SJCRH30 (cell line): Measurements from ENCODE around the gene SMIM45.
A peak's percentile ranks its signal among the peaks of the same experiment; 100 is the strongest.

ENCODE experiments used
- DNase-seq, 2 experiments: peaks; one replicate each; pipeline ENCODE4 v3.0.0-alpha.2; 2015 to 2020
- H3K27ac ChIP-seq: fragments of 250-450 bp; sonication (Bioruptor Pico); 2 replicates; pipeline ENCODE4 v1.5.1; 2020; ENCODE audit warnings: mild to moderate bottlenecking, moderate library complexity
- H3K27me3 ChIP-seq: fragments of 250-450 bp; sonication (Bioruptor Pico); 2 replicates; pipeline ENCODE4 v1.5.1; 2020; ENCODE audit warnings: mild to moderate bottlenecking, moderate library complexity
- H3K36me3 ChIP-seq: fragments of 250-450 bp; sonication (Bioruptor Pico); 2 replicates; pipeline ENCODE4 v1.5.1; 2020; ENCODE audit warnings: mild to moderate bottlenecking, moderate library complexity
- H3K4me1 ChIP-seq: fragments of 250-450 bp; sonication (Bioruptor Pico); 2 replicates; pipeline ENCODE4 v1.5.1; 2020; ENCODE audit warnings: mild to moderate bottlenecking, moderate library complexity
- H3K4me3 ChIP-seq: fragments of 250-450 bp; sonication (Bioruptor Pico); 2 replicates; pipeline ENCODE4 v1.5.1; 2020; ENCODE audit warnings: mild to moderate bottlenecking, moderate library complexity
- H3K9me3 ChIP-seq: fragments of 250-450 bp; sonication (Bioruptor Pico); replicated peaks from 2 replicates; pipeline ENCODE4 v1.5.1; 2020; ENCODE audit warnings: mild to moderate bottlenecking, moderate library complexity

Gene SMIM45

DNA sequence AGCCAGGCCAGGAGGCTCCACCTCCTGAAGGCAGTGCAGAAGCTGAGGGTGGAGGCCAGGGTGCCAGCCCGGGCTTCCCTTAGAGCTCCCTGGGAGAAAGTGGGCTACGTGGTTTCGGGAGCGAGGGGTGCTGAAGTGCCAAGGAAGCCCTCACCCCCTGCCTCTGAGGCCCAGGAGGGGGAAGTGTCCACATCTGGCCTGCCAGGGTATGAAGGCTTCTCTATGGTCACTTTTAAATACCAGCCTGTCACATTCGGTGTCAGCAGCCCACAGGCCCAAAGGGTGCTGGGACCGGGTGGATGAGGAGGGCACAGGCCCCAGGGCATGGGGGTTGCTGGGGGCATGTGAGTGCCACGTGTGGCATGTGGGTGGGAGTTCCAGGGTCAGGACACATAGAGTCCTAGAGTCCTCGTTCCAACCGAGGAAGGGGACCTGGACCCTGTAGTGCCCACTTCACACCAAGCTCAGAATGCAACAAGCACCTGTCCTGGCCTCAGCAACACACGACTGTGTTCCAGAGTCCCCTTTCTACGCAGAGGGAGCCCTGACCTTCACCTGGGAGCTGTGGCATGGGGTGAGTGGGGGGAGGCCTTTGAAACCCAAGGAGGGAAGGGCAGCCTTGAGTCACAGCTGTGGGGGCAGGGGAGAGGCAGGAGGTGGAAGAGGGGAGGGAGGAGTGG, 38.8 kb upstream of the SMIM45 start:
- Histone ChIP-seq H3K4me1 (0 out of 2 replicates have a peak, but pooled peaks cover 5% of the 10 kb centered on the region), H3K9me3 (no peaks in the 10 kb centered on the region), H3K27me3 (peaks cover 5% of the 10 kb centered on the region; the same call in 1 of the 2 replicates), H3K4me3 (no peak overlapping the region), H3K27ac (no peak overlapping the region), H3K36me3 (no peaks in the 10 kb centered on the region)
- DNase-seq: no peak

DNA sequence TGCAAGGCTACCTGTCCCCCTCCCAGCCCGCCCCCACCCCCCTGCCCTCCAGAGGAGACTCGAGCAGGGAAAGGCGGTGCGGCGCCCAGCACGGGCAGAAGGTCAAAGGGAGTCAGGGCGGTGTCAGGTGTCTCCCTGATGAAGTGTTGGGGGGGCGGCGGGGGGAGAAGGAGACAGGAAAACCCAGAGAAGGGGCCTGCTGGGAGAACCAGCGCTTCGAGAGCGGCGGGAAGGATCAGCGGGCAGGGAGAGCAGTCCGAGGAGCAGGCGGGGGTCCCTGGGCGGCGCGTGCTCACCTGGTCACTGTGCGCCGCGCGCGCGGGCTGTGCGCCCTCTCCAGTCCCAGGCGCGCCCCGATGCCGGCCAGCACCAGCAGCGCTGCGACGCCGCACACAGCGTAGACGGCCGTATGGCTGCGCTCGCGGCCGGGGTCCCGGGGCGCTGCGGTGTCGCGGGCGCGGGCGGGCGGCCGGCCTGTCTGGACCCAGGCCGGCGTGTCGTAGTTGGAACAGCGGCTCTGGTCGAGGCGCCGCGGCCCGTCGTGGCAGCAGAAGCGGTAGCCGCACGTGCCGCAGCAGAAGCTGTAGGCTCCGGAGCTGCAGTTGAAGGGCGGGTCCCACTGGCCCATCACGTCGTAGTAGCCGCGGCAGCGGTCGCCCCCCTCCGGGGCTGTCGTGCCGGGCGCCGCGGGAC, 38.0 kb upstream of the SMIM45 start:
- H3K27me3 ChIP-seq: peaks cover 5% of the 10 kb centered on the region; the same call in 1 of the 2 replicates
- H3K9me3 ChIP-seq: no peaks in the 10 kb centered on the region
- no peaks in the 10 kb centered on the region for H3K36me3 ChIP-seq
- H3K27ac ChIP-seq: no peak overlapping the region
- H3K4me3 ChIP-seq: no peak overlapping the region
- 0 out of 2 replicates have a peak, but pooled peaks cover 8% of the 10 kb centered on the region for H3K4me1 ChIP-seq
- DNase-seq: no peak

DNA sequence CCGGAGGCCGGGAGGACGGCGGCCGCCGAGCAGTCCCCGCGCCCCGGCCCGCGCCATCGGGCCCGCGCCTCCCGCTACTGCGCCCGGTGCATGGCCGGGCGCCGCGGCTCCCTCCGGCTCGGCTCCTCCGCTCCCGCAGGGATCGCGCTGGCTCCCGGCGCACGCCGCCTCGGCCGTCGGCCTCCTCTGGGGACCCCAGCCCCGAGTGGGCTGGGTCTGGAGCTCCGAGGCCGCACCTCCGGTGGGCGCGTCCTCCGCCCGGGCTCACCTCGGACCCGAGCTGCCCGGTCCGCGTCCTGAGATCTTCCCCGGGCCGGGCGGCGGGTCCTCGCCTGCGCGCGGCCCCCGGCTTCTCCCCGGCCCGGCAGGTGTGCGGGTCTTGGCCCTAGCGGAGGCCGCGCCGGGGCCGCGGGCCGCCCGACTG, 37.3 kb upstream of the SMIM45 start:
- Histone ChIP-seq H3K9me3 (no peaks in the 10 kb centered on the region), H3K36me3 (no peaks in the 10 kb centered on the region), H3K27ac (no peak overlapping the region), H3K4me3 (no peak overlapping the region), H3K27me3 (peaks cover 5% of the 10 kb centered on the region; the same call in 1 of the 2 replicates), H3K4me1 (0 out of 2 replicates have a peak, but pooled peaks cover 8% of the 10 kb centered on the region)
- DNase-seq: no peak

DNA sequence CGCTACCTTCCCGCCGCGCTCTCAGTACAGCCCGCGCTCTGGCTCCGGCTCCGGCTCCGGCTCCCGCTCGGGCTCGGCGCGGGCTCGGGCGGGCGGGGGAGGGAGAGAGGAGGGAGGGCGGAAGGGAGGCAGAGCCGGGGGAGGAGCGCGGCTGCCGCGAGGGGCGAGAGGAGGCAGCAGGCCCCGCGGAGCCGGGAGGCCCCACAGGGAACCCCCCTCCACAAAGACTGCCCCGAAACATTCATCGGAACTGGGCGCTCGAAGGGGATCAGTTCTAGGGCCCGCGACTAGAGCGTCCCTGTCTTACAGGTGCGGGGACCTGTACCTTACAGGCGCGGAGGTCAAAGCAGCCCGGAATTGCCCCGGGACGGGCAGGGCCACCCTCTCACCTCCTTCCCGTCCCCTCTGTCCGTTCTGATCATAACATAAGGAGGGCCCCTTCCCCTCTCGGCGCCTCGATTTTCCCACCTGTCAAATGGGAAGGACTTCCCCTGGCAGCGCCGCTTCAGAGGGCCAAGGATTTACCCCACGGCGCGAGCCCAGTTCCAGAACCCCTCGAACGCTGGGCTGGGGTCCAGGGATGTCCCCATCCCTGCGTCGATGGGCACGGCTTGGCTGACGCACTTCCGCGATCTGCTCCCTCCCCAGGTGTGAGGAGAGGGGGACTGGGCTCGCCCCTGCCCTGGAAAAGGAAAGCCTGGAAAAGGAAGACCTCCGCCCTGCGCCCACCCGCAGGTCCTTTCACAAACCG, 36.7 kb upstream of the SMIM45 start, which contains the start of gene SHISA8:
Gene SHISA8, minus strand, starts transcription at position 40 of the 751 bp plus-strand sequence. CDS start 407 bp downstream, outside the sequence.
- no peak for DNase-seq
- no peaks in the 10 kb centered on the region for H3K36me3 ChIP-seq
- no peak within 1 kb of the TSS for H3K4me3 ChIP-seq
- H3K9me3 ChIP-seq: no peaks in the 10 kb centered on the region
- H3K27me3 ChIP-seq: peaks cover 5% of the 10 kb centered on the region; the same call in 1 of the 2 replicates
- 0 out of 2 replicates have a peak, but pooled peaks cover 8% of the 10 kb centered on the region for H3K4me1 ChIP-seq
- H3K27ac ChIP-seq: no peak within 1 kb of the TSS

DNA sequence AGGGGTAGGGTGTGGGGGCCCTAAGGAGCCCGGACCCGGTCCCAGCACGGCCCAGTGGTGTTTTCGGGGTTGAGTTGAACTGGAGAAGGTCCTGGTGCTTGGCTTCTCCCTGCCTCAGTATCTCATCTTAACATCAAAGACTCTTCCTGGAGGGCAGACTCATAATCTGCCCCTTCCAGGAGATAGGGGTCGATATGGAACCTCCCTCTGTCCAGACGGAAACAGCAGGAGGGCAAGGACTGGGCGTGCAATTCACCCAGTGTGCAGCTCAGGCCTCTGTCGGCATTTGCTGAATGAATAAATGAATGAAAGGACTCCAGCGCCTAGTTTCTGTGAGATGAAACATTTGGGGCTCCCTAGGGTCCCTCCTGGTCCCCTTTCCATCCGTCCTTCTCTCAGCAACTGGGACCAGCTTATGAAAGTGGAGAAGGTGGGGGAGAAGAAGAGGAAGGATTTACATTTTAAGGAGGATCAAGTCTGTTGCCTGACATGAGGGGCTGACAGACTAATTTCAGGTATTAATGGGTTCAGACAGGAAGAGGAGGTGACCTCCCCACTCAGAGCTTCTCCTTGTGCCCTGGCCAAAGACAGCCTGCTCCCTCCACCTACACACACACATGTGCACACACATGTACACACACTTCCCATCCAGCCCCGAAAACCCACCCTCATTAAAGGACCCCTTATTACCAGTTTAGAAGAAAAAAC, 36.0 kb upstream of the SMIM45 start:
- Histone ChIP-seq H3K9me3 (no peaks in the 10 kb centered on the region), H3K4me1 (0 out of 2 replicates have a peak, but pooled peaks cover 8% of the 10 kb centered on the region), H3K27me3 (peaks cover 5% of the 10 kb centered on the region; the same call in 1 of the 2 replicates), H3K4me3 (no peak overlapping the region), H3K27ac (no peak overlapping the region), H3K36me3 (no peaks in the 10 kb centered on the region)
- no peak for DNase-seq

DNA sequence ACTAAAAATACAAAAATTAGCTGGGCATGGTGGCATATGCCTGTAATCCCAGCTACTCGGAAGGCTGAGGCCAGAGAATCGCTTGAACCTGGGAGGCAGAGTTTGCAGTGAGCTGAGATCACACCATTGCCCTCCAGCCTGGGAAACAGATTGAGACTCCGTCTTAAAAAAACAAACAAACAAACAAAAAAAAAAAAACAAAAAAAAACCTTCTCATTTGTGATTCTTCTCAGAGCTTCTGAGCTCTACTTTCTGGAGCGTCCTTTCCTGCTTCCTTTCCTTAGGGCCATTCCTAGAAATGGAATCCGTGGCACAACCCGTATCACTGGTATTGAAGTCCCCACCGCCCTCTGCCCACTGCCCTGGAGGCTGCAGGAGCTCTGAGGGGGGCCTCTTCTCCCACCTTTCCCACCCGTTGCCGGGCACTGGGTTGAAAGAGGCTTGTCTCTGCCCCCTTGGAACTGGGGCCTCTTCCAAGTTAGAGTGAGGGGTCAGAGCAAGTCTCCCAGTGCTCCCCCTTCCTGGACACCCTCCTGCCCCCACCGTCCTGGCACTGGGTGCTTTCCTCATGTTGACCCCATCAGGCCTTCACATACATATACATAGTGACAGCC, 35.1 kb upstream of the SMIM45 start:
- Histone ChIP-seq H3K9me3 (no peaks in the 10 kb centered on the region), H3K36me3 (no peaks in the 10 kb centered on the region), H3K4me3 (no peak overlapping the region), H3K27ac (no peak overlapping the region), H3K4me1 (0 out of 2 replicates have a peak, but pooled peaks cover 8% of the 10 kb centered on the region), H3K27me3 (peaks cover 5% of the 10 kb centered on the region; the same call in 1 of the 2 replicates)
- no peak for DNase-seq

DNA sequence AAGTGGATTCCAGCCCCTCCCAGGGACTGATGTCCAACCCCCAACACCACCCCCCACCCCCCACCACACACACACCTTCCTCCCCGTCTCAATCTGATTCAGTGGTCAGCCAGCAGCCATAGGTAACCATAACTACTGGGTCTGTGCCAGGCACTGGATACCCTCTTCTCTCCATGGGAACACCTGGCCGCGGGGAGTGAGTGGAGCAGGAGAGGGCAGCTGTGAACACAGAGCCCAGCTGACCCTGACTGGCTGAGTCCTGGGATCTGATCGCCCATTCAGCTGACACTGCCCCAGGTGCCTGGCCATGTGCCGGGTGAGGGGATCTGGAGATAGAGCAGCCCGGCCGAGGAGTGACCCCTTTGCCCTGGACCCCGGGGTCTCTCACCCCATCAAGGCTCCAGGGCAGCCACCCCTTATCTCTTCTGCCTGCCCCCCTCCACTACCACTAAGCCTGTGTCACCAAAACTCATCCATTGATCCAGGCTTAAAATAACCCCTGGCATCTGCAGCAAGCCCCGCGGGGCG, 34.5 kb upstream of the SMIM45 start:
- Histone ChIP-seq H3K4me1 (0 out of 2 replicates have a peak, but pooled peaks cover 8% of the 10 kb centered on the region), H3K27me3 (peaks cover 5% of the 10 kb centered on the region; the same call in 1 of the 2 replicates)
- DNase-seq: no peak

DNA sequence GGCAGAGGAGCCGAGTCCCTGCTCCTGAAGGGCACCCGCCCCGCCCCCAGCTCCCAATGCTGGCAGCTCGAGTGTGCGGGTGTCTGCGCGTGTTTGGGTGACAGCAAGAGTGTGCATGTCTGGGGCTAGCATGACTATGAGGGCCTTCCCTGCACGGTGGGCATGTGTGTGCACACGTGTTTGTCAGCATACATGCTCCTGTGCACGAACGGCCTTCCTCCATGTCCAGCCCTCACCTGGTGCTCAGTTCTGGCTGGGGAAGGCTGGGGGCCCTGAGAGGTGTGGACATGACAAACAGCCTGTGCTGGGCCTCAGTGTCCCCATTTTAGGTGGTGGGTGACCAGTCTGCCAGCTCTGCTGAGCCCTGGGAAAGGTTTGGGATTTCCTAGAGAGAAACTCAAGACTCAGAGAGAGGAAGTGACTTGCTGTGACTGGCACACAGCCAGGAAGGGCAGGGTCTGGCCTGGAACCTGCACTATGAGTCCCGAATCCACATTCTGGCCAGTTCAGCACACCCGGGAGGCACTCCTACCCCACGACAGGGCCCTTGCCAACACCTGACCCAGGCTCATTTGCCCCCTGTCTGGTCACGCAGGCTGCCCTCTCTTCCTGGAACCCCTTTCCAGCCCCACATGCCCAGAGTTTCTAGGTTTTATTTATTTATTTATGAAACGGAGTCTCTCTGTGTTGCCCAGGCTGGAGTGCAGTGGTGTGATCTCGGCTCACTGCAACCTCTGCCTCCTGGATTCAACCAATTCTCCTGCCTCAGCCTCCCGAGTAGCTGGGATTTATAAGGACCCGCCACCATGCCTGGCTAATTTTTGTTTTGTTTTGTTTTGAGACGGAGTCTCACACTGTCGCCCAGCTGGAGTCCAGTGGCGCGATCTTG, 33.8 kb upstream of the SMIM45 start:
- Histone ChIP-seq H3K27ac (no peak overlapping the region), H3K36me3 (no peaks in the 10 kb centered on the region), H3K4me1 (0 out of 2 replicates have a peak, but pooled peaks cover 8% of the 10 kb centered on the region), H3K4me3 (no peak overlapping the region), H3K9me3 (no peaks in the 10 kb centered on the region), H3K27me3 (peaks cover 5% of the 10 kb centered on the region; the same call in 1 of the 2 replicates)
- DNase-seq: peak; percentile 50 to 66

More for the DNA sequence above, 34.5 kb upstream of the SMIM45 start:
- Histone ChIP-seq H3K9me3 (no peaks in the 10 kb centered on the region), H3K36me3 (no peaks in the 10 kb centered on the region), H3K4me3 (no peak overlapping the region), H3K27ac (no peak overlapping the region)

DNA sequence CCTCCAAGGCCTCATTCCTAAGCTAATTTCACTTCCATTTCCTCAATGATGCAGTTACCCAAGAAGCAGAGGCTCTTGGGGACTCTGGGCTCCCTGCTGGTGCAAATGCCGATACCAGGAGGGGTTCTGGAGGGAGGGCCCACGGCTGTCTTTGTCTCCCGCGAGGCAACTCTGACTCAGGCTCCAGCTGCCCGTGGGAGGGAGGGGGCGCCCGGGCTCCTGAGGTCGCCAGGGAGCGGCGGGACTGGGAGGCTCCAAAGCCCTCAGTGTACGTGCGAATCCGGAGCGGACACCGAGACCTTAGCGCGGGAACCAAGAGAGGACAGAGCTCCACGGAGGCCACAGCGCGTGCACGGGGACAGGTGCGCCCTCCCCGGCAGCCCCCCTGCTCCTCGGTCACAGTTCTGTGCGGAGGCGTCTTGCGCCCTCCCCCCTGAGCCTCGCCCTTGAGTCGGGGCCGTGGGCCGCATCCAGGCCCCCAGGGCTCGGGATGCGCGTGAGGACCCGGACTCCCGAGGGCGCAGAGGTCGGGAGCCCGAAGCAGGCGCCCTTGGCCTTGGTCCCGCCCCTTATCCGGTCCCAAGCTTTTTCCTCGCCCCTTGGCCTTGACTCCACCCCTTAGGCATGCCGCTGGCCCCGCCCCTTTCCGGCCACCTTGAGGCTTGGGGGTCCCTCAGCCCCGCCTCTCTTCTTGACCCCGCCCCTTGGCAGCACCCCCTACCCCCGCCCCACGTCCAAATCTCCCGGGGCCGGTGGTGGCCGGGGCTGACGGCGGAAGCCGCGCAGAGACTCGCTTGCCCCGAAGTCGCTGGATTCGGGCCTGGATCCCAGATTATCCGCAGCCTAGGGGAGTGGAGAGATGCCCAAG, 32.4 kb upstream of the SMIM45 start:
- Histone ChIP-seq H3K4me1 (0 out of 2 replicates have a peak, but pooled peaks cover 8% of the 10 kb centered on the region), H3K36me3 (no peaks in the 10 kb centered on the region), H3K9me3 (no peaks in the 10 kb centered on the region), H3K27me3 (peaks cover 5% of the 10 kb centered on the region; the same call in 1 of the 2 replicates), H3K27ac (no peak overlapping the region), H3K4me3 (no peak overlapping the region)
- no peak for DNase-seq

DNA sequence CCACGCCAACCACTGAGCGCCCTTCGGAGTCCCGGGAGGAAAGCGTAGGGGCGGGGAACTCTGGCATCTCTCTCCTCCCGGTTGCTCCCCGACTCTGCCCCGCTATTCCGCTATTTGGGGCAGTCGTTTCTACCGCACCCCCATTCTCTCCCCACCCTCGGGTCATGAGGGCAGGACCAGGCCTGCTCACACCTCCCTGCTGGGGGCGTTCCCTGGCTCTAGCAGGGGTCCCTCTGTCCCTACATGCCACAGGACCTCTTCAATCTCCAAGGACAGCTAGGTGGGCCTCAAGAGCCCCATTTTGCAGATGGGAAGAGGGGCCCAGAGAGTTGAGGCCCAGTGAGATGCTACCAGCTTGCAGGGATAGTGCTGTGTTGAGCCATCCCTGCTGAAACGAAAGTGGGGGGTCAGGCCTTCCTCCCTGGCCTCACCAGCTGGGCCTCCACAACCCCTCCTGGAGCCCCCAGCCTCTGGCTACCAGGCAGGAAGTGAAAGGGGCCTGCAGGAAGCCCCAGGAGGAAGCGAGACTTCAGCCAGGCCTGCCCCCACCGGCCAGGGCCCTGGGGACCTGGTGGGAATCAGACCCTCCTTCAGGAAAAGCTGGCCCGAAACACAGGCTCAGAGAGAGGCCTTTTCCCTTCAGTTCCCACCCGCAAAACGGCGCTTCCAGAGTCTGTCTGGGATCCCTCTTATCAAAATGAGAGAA, 31.5 kb upstream of the SMIM45 start:
- Histone ChIP-seq H3K36me3 (no peaks in the 10 kb centered on the region), H3K4me1 (0 out of 2 replicates have a peak, but pooled peaks cover 8% of the 10 kb centered on the region), H3K4me3 (no peak overlapping the region), H3K27me3 (peaks cover 2% of the 10 kb centered on the region; the same call in 1 of the 2 replicates), H3K9me3 (no peaks in the 10 kb centered on the region), H3K27ac (no peak overlapping the region)
- no peak for DNase-seq

DNA sequence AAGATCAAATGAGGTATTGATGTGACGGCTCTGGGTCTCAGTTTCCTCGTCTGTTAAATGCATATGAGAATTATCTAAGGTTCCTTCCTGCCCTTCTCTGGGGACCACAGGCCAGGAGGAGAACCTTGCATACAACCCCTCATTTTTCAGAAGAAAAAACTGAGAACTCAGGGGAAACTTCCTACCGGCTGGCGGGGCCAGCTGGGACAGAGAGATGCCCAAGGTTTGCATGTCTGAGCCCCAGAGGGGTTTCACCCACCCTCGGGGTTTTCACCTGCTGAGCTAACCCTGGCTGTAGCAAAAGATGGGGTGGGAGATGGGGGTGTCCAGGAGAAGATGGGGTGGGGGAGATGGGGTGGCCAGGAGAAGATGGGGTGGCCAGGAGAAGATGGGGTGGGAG, 29.6 kb upstream of the SMIM45 start:
- Histone ChIP-seq H3K36me3 (no peaks in the 10 kb centered on the region), H3K4me1 (0 out of 2 replicates have a peak, but pooled peaks cover 12% of the 10 kb centered on the region), H3K9me3 (no peaks in the 10 kb centered on the region), H3K27me3 (no peaks in the 10 kb centered on the region), H3K4me3 (no peak overlapping the region), H3K27ac (no peak overlapping the region)
- no peak for DNase-seq
